CD4-positive, CD25-positive, alpha-beta regulatory T cell (primary cell): ENCODE measurements around the gene HES7. TPM values are rescaled to one million over a fixed set of nuclear protein-coding genes. Genes with fewer than 3 reads are reported as not detected.

Source experiments
- ATAC-seq, 2 donors: fragments of 150-1000 bp; cut with Tn5 transposase; one replicate each; pipeline ENCODE4 v1.10.0; 2021; ENCODE audit warnings: low read depth in 2 of 2, moderate number of reproducible peaks in 2 of 2, moderate library complexity in 1 of 2
- DNase-seq, 3 donors: peaks; one replicate each; pipeline versions ENCODE4 v3.0.0 to v3.0.0-alpha.2; 2012 to 2022; ENCODE audit warnings: mixed read lengths in 1 of 3
- H3K27ac ChIP-seq: one replicate; pipeline ENCODE4 v1.7.0; 2013; ENCODE audit warnings: mild to moderate bottlenecking, low read length; ENCODE audit not compliant: insufficient read depth, poor library complexity, severe bottlenecking
- H3K27me3 ChIP-seq: one replicate; pipeline ENCODE4 v1.7.0; 2013; ENCODE audit warnings: low read length; ENCODE audit not compliant: control insufficient read depth, insufficient read depth
- H3K36me3 ChIP-seq: one replicate; pipeline ENCODE4 v1.7.0; 2013; ENCODE audit warnings: mild to moderate bottlenecking, low read length, moderate library complexity; ENCODE audit not compliant: control insufficient read depth, insufficient read depth
- H3K4me1 ChIP-seq: 2 replicates; pipeline ENCODE4 v1.7.0; 2013; ENCODE audit warnings: mild to moderate bottlenecking, low read length; ENCODE audit not compliant: insufficient read depth, control insufficient read depth, poor library complexity, severe bottlenecking
- H3K4me3 ChIP-seq: one replicate; pipeline ENCODE4 v1.7.0; 2013; ENCODE audit warnings: low read depth, mild to moderate bottlenecking, low read length, moderate library complexity
- H3K9me3 ChIP-seq, 2 experiments: 1 replicate in 1 of 2; 2 replicates in 1 of 2; pipeline ENCODE4 v1.7.0; 2013; ENCODE audit warnings: low read length in 2 of 2, mild to moderate bottlenecking in 1 of 2, moderate library complexity in 1 of 2; ENCODE audit not compliant: control insufficient read depth in 2 of 2
- H3K27ac Mint-ChIP-seq, 3 donors: one replicate each; pipeline ENCODE4 v1.8.0; 2020 to 2022; ENCODE audit warnings: mild to moderate bottlenecking in 3 of 3, mixed read lengths in 3 of 3, moderate library complexity in 2 of 3
- H3K27me3 Mint-ChIP-seq: one replicate; pipeline ENCODE4 v1.8.0; 2022; ENCODE audit warnings: mild to moderate bottlenecking, mixed read lengths
- H3K36me3 Mint-ChIP-seq: one replicate; pipeline ENCODE4 v1.8.0; 2020; ENCODE audit warnings: mixed read lengths
- H3K4me1 Mint-ChIP-seq, 4 donors: one replicate each; pipeline ENCODE4 v1.8.0; 2020 to 2022; ENCODE audit warnings: mixed read lengths in 4 of 4, mild to moderate bottlenecking in 1 of 4
- H3K4me3 Mint-ChIP-seq, 4 donors: one replicate each; pipeline ENCODE4 v1.8.0; 2020 to 2022; ENCODE audit warnings: mild to moderate bottlenecking in 4 of 4, mixed read lengths in 4 of 4, moderate library complexity in 3 of 4
- H3K9me3 Mint-ChIP-seq, 7 donors: one replicate each; pipeline ENCODE4 v1.8.0; 2020 to 2022; ENCODE audit warnings: mixed read lengths in 7 of 7, mild to moderate bottlenecking in 3 of 7, moderate library complexity in 2 of 7
- polyA plus RNA-seq, 4 donors: library from polyadenylated mRNA; unstranded; fragments of 300-500 nt; fragmentation: Illumina TruSeq; gene quantifications; one replicate each; pipeline ENCODE4 v1.2.3, GENCODE V29; 2021
- total RNA-seq: library from RNA; stranded (reverse); gene quantifications from one replicate; pipeline ENCODE4 v1.2.3, GENCODE V29; 2022

HES7 gene
- total and polyA plus RNA-seq, 5 donors from 2014 or later: not detected

DNA sequence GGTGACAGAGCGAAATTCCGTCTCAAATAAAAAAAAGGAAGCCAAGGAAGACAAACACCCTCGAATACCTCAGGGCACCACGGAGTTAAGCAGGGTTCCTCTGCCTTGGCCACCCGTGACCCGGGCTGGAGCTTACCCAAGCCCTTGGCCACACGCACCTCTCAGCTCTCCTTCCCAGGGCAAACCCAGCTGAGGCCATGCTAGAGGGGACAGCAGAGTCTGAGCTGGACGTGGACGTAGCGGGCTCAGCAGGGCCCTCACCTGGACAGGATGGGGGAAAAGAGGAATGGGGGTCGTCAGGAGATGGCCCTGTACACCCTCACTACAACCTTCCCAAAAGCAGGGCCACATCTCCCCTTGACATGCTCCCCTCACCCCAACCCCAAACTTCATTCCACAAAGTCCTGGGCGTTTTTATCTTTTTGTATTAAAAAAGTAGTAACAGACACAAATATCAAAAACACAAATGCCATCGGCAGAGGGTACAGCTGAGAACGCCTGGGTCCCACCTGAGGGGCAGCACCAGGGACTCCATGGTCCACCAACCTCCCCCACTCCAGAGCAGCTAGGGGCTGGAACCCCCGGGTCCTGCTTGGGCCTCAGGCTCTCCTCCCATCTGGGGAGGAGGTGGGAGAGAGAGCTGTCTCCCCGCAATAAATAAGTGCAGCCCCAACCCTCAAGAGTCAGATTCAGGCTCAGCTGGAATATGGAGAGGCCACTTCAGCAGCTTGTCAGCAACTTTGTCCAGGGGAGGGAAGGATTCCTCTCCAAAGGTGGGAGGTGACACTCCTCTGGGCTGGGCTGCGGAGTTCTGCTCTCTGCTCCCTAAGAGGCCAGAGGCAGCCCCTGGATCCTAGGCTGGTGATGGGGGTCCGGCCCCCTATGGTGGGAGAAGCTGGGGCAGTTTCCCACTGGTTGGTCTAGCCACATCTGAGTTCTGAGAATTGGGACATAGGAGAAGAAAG, 16.4 kb upstream of the HES7 start:
- ATAC-seq (no peak), DNase-seq (peak in 1 of 3 donors; percentile 17)
- Mint-ChIP-seq H3K27me3 (peaks cover 9% of the 10 kb centered on the region), H3K9me3 (peaks cover 0 to 1% (median 0%) of the 10 kb centered on the region in 7 donors), H3K4me1 (peaks cover 0 to 6% (median 1%) of the 10 kb centered on the region in 4 donors), H3K4me3 (peak overlapping the region in 2 of 4 donors; percentile 11 to 48), H3K27ac (peak overlapping the region in 2 of 3 donors; percentile 15 to 52), H3K36me3 (peaks cover 9% of the 10 kb centered on the region)
- Histone ChIP-seq H3K4me1 (peaks cover 18% of the 10 kb centered on the region), H3K4me3 (no peak overlapping the region), H3K9me3 (no peaks in the 10 kb centered on the region), H3K36me3 (peaks cover 34% of the 10 kb centered on the region), H3K27ac (no peak overlapping the region), H3K27me3 (no peaks in the 10 kb centered on the region)

DNA sequence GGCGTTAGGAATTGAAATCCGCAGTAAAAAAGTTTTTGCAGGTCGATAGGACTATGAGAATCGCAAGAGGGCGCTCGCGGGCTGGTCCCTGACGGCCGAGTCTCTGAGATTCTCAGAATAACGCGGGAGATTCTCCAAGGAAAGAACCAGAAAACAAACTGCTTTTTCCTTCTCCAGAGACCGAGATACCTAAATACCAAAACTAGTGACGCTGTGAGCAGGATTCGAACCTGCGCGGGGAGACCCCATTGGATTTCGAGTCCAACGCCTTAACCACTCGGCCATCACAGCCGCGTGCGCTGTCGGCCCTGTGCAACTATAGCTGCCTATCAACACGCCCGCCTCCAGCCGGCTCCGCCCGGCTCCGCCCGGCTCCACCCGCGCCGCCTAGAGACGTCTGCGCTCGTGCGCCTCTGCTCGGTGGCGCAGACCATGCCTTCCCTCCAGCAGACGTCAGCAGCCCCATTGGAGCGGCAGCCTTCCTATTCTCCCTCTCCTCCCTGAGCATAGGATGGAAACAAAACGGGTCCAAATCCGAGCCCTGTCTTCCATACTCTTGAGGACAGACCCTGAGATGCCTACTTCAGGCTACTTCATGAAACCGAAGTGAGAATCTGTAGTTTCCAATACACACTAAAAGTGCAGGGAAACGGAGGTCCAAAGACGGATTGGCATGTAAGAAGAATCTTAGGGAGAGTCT, 14.9 kb upstream of the HES7 start:
- H3K9me3 Mint-ChIP-seq: peaks cover 0 to under 1% (median 0%) of the 10 kb centered on the region in 7 donors
- Histone ChIP-seq H3K9me3 (no peaks in the 10 kb centered on the region), H3K4me3 (peak overlapping the region; percentile 92), H3K4me1 (peaks cover 18% of the 10 kb centered on the region), H3K27me3 (no peaks in the 10 kb centered on the region), H3K36me3 (peaks cover 20% of the 10 kb centered on the region), H3K27ac (peak overlapping the region; percentile 92)
- ATAC-seq (peak; percentile 95 to 97), DNase-seq (peak; percentile 84 to 98 (median 96))
- no peak overlapping the region for H3K4me3 Mint-ChIP-seq
- peaks cover 8% of the 10 kb centered on the region for H3K27me3 Mint-ChIP-seq
- H3K27ac Mint-ChIP-seq: no peak overlapping the region
- peaks cover 3% of the 10 kb centered on the region for H3K36me3 Mint-ChIP-seq
- H3K4me1 Mint-ChIP-seq: peaks cover 0 to 6% (median under 1%) of the 10 kb centered on the region in 4 donors

DNA sequence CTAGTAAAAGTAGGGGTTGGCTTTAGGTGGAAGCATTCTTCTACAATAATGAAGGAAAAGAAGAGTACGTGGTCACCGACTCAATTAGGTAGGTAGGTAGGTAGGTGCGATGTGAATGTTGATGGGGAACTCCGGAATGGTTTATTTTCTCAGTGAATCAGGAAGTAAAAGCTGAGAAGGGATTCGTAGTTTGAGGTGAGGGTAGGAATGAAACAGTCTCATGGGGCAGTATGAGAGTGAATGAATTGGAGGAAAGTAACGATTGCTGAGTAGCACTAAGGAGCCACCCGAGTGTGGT, 14.4 kb upstream of the HES7 start:
- Histone ChIP-seq H3K27ac (peak overlapping the region; percentile 92), H3K27me3 (no peaks in the 10 kb centered on the region), H3K9me3 (no peaks in the 10 kb centered on the region), H3K4me1 (peaks cover 18% of the 10 kb centered on the region), H3K36me3 (peaks cover 18% of the 10 kb centered on the region), H3K4me3 (peak overlapping the region; percentile 92)
- ATAC-seq (no peak), DNase-seq (no peak)
- H3K36me3 Mint-ChIP-seq: no peaks in the 10 kb centered on the region
- peaks cover 0 to 6% (median 0%) of the 10 kb centered on the region in 4 donors for H3K4me1 Mint-ChIP-seq
- H3K4me3 Mint-ChIP-seq: no peak overlapping the region
- H3K27me3 Mint-ChIP-seq: peaks cover 7% of the 10 kb centered on the region
- H3K9me3 Mint-ChIP-seq: no peaks in the 10 kb centered on the region
- no peak overlapping the region for H3K27ac Mint-ChIP-seq

DNA sequence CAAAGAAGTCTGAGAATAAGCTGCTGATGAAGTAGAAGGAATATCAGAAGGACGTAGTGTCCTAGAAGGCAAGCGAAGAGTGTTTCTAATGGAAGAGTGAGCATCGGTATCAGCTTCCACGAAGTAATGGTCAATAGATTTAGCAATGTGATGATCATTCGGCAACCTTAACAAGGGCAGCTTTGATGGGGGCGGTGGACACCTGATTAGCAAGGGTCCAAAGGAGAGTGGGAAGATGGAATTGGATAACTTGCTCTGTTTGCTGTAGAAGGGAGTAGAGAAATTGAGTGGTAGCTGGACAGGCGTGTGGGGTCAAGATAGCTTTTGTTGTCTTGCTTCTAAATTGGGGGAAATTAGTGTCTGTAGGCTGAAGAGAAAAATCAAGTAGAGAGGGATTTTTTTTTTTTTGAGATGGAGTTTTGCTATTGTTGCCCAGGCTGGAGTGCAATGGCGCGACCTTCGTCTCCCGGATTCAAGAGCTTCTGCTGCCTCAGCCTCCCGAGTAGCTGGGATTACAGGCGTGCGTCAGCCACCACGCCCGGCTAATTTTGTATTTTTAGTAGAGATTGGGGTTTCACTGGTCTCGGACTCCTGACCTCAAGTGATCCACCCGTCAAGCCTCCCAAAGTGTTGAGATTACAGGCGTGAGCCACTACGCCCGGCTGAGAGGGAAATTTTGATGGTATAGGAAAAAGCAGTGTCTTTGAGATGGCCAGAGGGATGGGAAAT, 13.9 kb upstream of the HES7 start:
- no peaks in the 10 kb centered on the region for H3K36me3 Mint-ChIP-seq
- DNase-seq (no peak), ATAC-seq (no peak)
- peaks cover 0 to 6% (median 0%) of the 10 kb centered on the region in 4 donors for H3K4me1 Mint-ChIP-seq
- H3K27ac Mint-ChIP-seq: no peak overlapping the region
- H3K36me3 ChIP-seq: peaks cover 18% of the 10 kb centered on the region
- no peaks in the 10 kb centered on the region for H3K27me3 ChIP-seq
- H3K4me1 ChIP-seq: peaks cover 18% of the 10 kb centered on the region
- H3K27ac ChIP-seq: peak overlapping the region; percentile 92
- peak overlapping the region; percentile 92 for H3K4me3 ChIP-seq
- no peaks in the 10 kb centered on the region for H3K9me3 Mint-ChIP-seq
- peaks cover 7% of the 10 kb centered on the region for H3K27me3 Mint-ChIP-seq
- H3K9me3 ChIP-seq: no peaks in the 10 kb centered on the region
- no peak overlapping the region for H3K4me3 Mint-ChIP-seq

DNA sequence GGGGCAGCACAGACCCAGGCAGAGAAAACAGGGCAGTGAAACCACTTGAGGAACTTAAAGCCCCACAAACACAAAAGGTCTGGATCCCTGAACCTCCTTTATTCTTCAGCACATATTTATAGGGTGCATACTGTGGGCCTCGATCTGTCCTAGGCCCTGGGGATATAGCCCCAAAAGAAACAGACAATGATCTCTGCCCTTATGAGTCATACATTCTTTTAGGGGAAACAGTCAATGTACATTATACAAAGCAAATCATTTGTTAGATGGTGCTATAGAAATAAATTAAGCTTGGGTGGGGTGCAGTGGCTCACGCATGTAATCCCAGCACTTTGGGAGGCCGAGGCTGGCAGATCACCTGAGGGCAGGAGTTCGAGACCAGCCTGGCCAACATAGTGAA, 10.0 kb upstream of the HES7 start:
- H3K27ac Mint-ChIP-seq: peak overlapping the region in 1 of 3 donors; percentile 64
- no peak overlapping the region for H3K27ac ChIP-seq
- H3K9me3 Mint-ChIP-seq: peaks cover 0 to 3% (median 0%) of the 10 kb centered on the region in 7 donors
- H3K27me3 Mint-ChIP-seq: peaks cover 22% of the 10 kb centered on the region
- H3K4me3 Mint-ChIP-seq: peak overlapping the region in 1 of 4 donors; percentile 54
- ATAC-seq (no peak), DNase-seq (no peak)
- no peaks in the 10 kb centered on the region for H3K27me3 ChIP-seq
- no peaks in the 10 kb centered on the region for H3K9me3 ChIP-seq
- H3K36me3 ChIP-seq: no peaks in the 10 kb centered on the region
- no peak overlapping the region for H3K4me3 ChIP-seq
- H3K4me1 Mint-ChIP-seq: peaks cover 0 to 3% (median 0%) of the 10 kb centered on the region in 4 donors
- no peaks in the 10 kb centered on the region for H3K36me3 Mint-ChIP-seq
- peaks cover 9% of the 10 kb centered on the region for H3K4me1 ChIP-seq

DNA sequence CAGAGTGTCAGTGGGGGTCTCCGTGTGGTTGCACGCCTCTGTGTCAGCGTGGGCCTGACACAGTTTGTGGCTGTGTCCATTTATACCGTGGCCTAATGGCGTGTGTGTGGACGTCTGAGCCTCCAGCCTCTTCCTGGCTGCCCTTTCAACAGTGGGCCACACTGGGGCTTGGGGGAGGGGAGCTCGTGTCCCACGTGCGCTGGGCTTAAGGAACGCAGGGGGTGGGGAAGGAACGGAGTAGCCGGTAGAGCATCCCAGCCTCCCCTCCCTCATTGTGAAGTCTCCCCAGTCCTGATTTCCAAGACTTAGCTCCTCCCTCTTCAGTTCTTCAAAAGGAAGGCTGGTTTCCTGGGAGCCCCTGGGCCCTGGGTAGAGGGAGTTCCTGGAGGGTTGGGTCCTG, 9.5 kb upstream of the HES7 start:
- Mint-ChIP-seq H3K27me3 (peaks cover 26% of the 10 kb centered on the region), H3K27ac (no peak overlapping the region), H3K36me3 (no peaks in the 10 kb centered on the region), H3K4me1 (peaks cover 0 to 3% (median 0%) of the 10 kb centered on the region in 4 donors), H3K9me3 (peaks cover 0 to 3% (median 0%) of the 10 kb centered on the region in 7 donors), H3K4me3 (no peak overlapping the region)
- Histone ChIP-seq H3K27ac (no peak overlapping the region), H3K4me3 (no peak overlapping the region), H3K36me3 (no peaks in the 10 kb centered on the region), H3K9me3 (no peaks in the 10 kb centered on the region), H3K27me3 (no peaks in the 10 kb centered on the region), H3K4me1 (peaks cover 6% of the 10 kb centered on the region)
- DNase-seq: no peak
- ATAC-seq: no peak

DNA sequence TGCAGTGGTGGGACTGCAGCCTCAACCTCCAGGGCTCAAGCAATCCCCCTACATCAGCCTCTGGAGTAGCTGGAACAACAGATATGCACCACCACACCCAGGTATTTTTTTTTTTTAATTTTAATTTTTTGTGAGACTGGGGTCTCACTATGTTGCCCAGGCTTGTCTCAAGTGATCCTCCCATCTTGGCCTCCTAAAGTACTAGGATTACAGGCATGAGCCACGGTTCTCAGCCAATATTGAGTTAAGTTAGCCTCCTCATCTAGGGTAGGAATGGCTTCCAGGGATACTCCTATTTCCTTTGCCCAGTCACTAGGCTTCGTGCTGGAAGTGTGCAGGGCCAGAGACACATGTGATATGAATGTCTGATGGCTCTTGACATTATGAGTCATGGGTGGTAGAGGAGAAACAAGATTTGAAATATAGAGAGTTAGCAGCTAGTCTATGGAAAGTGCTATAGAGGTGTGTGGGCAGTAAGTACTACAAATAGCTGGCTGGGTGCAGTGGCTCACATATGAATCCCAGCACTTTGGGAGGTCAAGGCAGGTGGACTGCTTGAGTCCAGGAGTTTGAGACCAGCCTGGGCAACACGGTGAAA, 8.0 kb upstream of the HES7 start:
- H3K4me1 Mint-ChIP-seq: peaks cover 2 to 6% (median 5%) of the 10 kb centered on the region in 4 donors
- ATAC-seq (no peak), DNase-seq (no peak)
- peaks cover 5% of the 10 kb centered on the region for H3K4me1 ChIP-seq
- H3K36me3 ChIP-seq: no peaks in the 10 kb centered on the region
- H3K27me3 ChIP-seq: peaks cover 4% of the 10 kb centered on the region
- H3K4me3 Mint-ChIP-seq: peak overlapping the region in 2 of 4 donors; percentile 62 to 80
- no peak overlapping the region for H3K27ac Mint-ChIP-seq
- H3K27me3 Mint-ChIP-seq: peaks cover 31% of the 10 kb centered on the region
- no peaks in the 10 kb centered on the region for H3K9me3 ChIP-seq
- peaks cover 0 to 3% (median 0%) of the 10 kb centered on the region in 7 donors for H3K9me3 Mint-ChIP-seq
- no peak overlapping the region for H3K27ac ChIP-seq
- H3K4me3 ChIP-seq: no peak overlapping the region
- no peaks in the 10 kb centered on the region for H3K36me3 Mint-ChIP-seq
